Epithelial cell of umbilical artery (primary cell): ENCODE measurements around the gene TRIP12. TPM values are rescaled to one million over a fixed set of nuclear protein-coding genes. Genes with fewer than 3 reads are reported as not detected.

Experiments
- total RNA-seq: library from RNA; depleted of rRNA; stranded (reverse); fragments of >200 nt; gene quantifications from 2 replicates; pipeline ENCODE4 v1.2.3, GENCODE V29; 2014

Gene TRIP12
- total RNA-seq: 189 and 205 TPM in 2 replicates

DNA sequence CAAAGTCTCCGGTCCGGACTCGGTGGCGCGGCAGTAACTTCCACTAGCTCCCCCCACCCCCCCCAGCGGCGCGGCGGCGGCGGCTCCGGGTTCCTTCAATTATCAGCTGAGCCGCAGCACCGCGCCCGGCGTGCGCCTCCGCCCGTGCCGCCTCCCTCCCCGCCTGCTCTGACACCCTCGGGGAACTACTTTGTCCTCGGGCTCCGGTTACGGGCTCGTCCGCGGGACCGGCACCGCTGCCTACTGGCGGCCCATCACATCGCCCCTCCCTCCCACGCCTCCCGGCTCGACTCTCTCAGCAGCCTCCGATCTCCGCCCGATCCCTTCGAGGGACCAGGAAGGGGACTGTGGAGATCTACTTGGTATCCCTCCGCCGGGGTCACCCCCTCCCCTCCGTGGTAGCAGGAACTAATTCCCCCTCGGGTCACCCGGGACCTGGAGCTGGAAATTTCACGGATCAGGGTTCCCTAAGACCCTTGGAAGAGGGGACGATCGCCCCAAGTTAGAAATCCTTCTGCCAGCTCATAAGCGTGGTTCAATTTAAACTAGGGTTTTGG is at the start of gene TRIP12:
Gene TRIP12 (minus strand): TSS at position 118 of the 557 bp plus-strand sequence. CDS start 41,930 bp downstream, outside the sequence.

DNA sequence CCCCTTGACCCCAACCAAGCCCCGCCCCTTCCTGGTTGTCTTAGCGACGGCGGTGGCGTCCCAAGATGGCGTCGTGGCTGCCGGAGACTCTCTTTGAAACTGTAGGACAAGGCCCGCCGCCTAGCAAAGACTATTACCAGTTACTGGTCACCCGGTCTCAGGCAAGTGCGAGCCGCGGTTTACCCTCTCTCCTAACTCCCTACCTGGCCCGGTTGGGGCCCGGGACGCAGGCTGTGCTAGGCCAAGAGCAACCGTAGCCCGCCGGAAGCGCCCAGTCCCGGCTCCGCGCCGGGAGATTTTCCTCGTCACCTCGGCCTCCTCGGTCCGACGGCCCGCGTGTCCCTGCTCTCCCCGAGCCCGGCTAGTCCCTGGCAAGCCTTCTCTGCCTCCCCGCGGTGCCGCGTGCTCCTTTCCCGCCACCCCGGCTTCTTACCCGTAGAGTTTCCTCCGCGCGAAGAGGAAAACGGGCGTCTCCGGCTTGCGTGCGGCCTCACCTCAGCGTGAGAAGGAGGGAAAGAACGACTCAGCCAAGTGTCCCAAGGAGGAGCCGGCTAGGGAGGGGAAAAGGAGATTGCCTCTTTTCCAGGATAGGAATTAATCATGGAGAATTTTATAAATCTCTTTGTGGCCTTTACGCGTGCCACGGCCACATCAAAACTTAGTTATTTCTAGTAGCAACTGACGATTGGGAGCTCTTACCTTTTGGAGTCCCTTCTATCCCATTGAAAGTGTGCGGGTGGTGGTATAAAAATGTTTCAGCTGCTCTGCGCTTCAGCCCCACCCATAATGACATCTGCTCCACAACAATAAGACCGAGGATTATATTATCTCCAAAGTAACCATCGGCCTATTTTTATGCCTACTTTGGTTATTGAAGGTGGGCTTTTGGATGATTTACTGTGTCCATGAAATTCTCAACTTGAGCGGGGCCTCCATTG is 909 bp upstream of the TRIP12 start, which contains the start of gene FBXO36:
Gene FBXO36 (plus strand): TSS at position 55 of the 938 bp plus-strand sequence. CDS start 11 bp downstream, at position 66.

DNA sequence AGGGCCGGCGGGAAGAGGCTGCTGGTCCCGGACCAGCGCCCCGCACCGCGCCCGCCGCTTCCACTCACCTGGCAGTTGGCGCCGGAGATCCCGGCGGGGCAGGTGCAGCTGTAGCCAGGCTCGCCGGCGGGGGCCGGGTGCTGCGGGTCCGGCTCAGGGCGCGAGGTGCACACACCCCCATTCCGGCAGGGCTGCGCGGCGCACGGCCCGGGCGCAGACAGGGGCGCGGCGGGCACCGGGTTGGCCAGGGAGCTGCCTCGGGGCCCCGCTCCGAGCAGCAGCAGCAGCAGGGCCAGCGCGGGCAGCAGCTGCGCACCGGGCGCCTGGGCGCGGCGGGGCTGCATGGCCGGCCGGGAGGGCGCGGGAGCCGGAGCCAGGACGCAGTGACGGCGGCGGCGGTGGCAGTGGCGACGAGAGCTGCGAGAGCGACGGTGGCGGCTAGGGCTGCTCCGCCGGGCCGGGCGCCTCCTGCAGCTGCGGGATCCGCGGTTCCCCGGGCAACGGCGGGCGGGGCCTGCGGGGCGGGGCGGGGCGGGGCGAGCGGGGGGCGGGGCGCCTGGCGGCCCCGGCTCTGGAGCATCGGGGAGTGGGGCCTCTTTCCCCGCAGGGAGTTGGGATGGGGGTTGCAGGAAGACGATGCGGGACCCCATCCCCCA is 207.6 kb downstream of the TRIP12 start, which contains the start of gene DNER:
Gene DNER (minus strand): TSS at position 476 of the 656 bp plus-strand sequence. CDS start 132 bp downstream, at position 344.

Other genes starting within 250 kb of the TRIP12 start
- gene DNER, start 207.5 kb downstream of the TRIP12 start, total RNA-seq: under 0.01 TPM in 1 of 2 replicates, not detected in the other
- 1.3 and 1.7 TPM in 2 replicates for gene FBXO36, start 494 bp upstream of the TRIP12 start, total RNA-seq
- gene SLC16A14, start 146.9 kb upstream of the TRIP12 start, total RNA-seq: 0.32 and 0.46 TPM in 2 replicates